ENCODE results near the gene GDF7.

- no peak for TF ChIP-seq POLR2A (IDR thresholded peaks at IDR 0.05)
- TF ChIP-seq CTCF (IDR thresholded peaks at IDR 0.05) = no peak
- no peak for TF ChIP-seq POLR2AphosphoS5 (IDR thresholded peaks at IDR 0.05)
Measured at GRCh38 chr2:20676353-20677215, 9.6 kb downstream of the GDF7 start.
